GM19328 (cell line): ENCODE data around the gene C1orf232.

Source experiments
- ATAC-seq: cut with Tn5 transposase; IDR thresholded peaks from one replicate; pipeline ENCODE4 v1.9.1; 2021; ENCODE audit warnings: mild to moderate bottlenecking, moderate library complexity; ENCODE audit not compliant: unreplicated experiment

C1orf232 gene

GRCh38 chr1:26168410-26169197, at the start of gene C1orf232:
C1orf232 (minus strand) TSS chr1:26168963; CDS start chr1:26168499, 464 bp downstream.
- ATAC-seq, result no peak

- ATAC-seq, result no peak
These were observed 46.5 kb upstream of the C1orf232 start for GRCh38 chr1:26215246-26215645.

- ATAC-seq, result no peak
These were observed 44.7 kb upstream of the C1orf232 start for GRCh38 chr1:26213335-26213905.

- no peak for ATAC-seq
These were observed 44.0 kb upstream of the C1orf232 start for GRCh38 chr1:26212726-26213125.

- ATAC-seq, result no peak
These were observed 41.5 kb upstream of the C1orf232 start for GRCh38 chr1:26210147-26210870.

- ATAC-seq, result no peak
These were observed 35.0 kb upstream of the C1orf232 start for GRCh38 chr1:26203642-26204318.

GRCh38 chr1:26200413-26200812, 31.6 kb upstream of the C1orf232 start:
- no peak for ATAC-seq

- ATAC-seq, result no peak
These were observed 29.1 kb upstream of the C1orf232 start for GRCh38 chr1:26197813-26198212.

- no peak for ATAC-seq
These were observed 28.5 kb upstream of the C1orf232 start for GRCh38 chr1:26197301-26197700.

- ATAC-seq, result no peak
These were observed 27.0 kb upstream of the C1orf232 start for GRCh38 chr1:26195805-26196204.

GRCh38 chr1:26191739-26192138, 23.0 kb upstream of the C1orf232 start:
- ATAC-seq, result no peak

GRCh38 chr1:26190373-26190987, 21.7 kb upstream of the C1orf232 start, which contains the start of gene CATSPER4:
CATSPER4 (plus strand) TSS chr1:26190602; CDS start chr1:26190628, 26 bp downstream.
- ATAC-seq, result no peak

- ATAC-seq, result no peak
These were observed 21.1 kb upstream of the C1orf232 start for GRCh38 chr1:26189751-26190275.

- ATAC-seq, result no peak
These were observed 20.6 kb upstream of the C1orf232 start for GRCh38 chr1:26189331-26189730.

- no peak for ATAC-seq
These were observed 19.7 kb upstream of the C1orf232 start for GRCh38 chr1:26188477-26188876.

GRCh38 chr1:26187882-26188281, 19.1 kb upstream of the C1orf232 start:
- ATAC-seq, result no peak

- no peak for ATAC-seq
These were observed 16.1 kb upstream of the C1orf232 start for GRCh38 chr1:26184883-26185282.

- no peak for ATAC-seq
These were observed 15.3 kb upstream of the C1orf232 start for GRCh38 chr1:26184086-26184485.

GRCh38 chr1:26182383-26182696, 13.6 kb upstream of the C1orf232 start:
- ATAC-seq, result no peak

GRCh38 chr1:26181586-26182382, 13.0 kb upstream of the C1orf232 start:
- ATAC-seq, result no peak
